GM19351 (cell line): ENCODE data around the gene BTF3L4.

Experiments
- ATAC-seq: cut with Tn5 transposase; IDR thresholded peaks from one replicate; pipeline ENCODE4 v1.9.1; 2021; ENCODE audit warnings: mild to moderate bottlenecking, moderate library complexity; ENCODE audit not compliant: unreplicated experiment

BTF3L4 gene

GRCh38 chr1:52122384-52122783 lies 66.3 kb downstream of the BTF3L4 start:
- no peak for ATAC-seq

GRCh38 chr1:52123622-52124021 lies 67.5 kb downstream of the BTF3L4 start:
- ATAC-seq, result no peak

GRCh38 chr1:52125736-52126359 lies 69.8 kb downstream of the BTF3L4 start:
- ATAC-seq, result no peak

GRCh38 chr1:52127181-52128180 lies 71.4 kb downstream of the BTF3L4 start:
- no peak for ATAC-seq

GRCh38 chr1:52139817-52140540 lies 83.9 kb downstream of the BTF3L4 start:
- ATAC-seq, result peak; percentile 48
